K562 (cell line): Measurements from ENCODE around the gene DLAT. TPM values are rescaled to one million over a fixed set of nuclear protein-coding genes. Genes with fewer than 3 reads are reported as not detected.

Source experiments
- ATAC-seq: fragments of 200-7000 bp; cut with Tn5 transposase; 3 replicates; pipeline ENCODE4 v1.9.1; 2020; ENCODE audit warnings: moderate library complexity
- BruUV-seq: library from RNA; stranded (reverse); fragments of 400-500 nt; replicated peaks from 2 replicates; lab custom pipeline; 2021; lab: Mats Ljungman, UMichigan
- CTCF ChIA-PET: fragments of 300-600 bp; formaldehyde crosslinking; extraction: SDS; loops from one replicate; lab custom pipeline; 2021; ENCODE audit warnings: low intra/inter-chr PET ratio; lab: Yijun Ruan, JAX
- POLR2A ChIA-PET: fragments of 300-600, 350-650 bp; sonication (Branson Sonifier 250); formaldehyde crosslinking; extraction: SDS; loops from one replicate; lab custom pipeline; 2021; ENCODE audit warnings: antibody characterized with exemption, inconsistent platforms; lab: Yijun Ruan, JAX
- DNase-seq, 4 experiments: peaks; one replicate each; pipeline versions ENCODE4 v3.0.0 to v3.0.0-alpha.2; 2011 to 2018; ENCODE audit warnings: low spot score in 3 of 4, mixed read lengths in 3 of 4; ENCODE audit errors: extremely low read depth in 1 of 4
- FAIRE-seq: peaks from 2 replicates; lab custom pipeline; 2011; peaks lifted over from hg19 to GRCh38; lab: Jason Lieb, UNC
- H2AFZ ChIP-seq: 2 replicates; pipeline ENCODE4 v1.6.0; 2011; ENCODE audit warnings: low read depth, low read length, control low read depth, inconsistent platforms
- H3K27ac ChIP-seq: fragments of 200-600 bp; 3 replicates; pipeline ENCODE4 v1.8.0; 2011; ENCODE audit warnings: low read depth, mild to moderate bottlenecking, control low read depth, inconsistent platforms, low read length, moderate library complexity, mixed read lengths; ENCODE audit errors: extremely low read depth
- H3K27me3 ChIP-seq, 2 experiments: fragments of 300-600 bp in 1 of 2; 2 replicates in 1 of 2; 3 replicates in 1 of 2; pipeline versions ENCODE4 v1.6.0 to v1.8.0; 2011; ENCODE audit warnings: inconsistent platforms in 2 of 2, low read length in 2 of 2, mild to moderate bottlenecking in 1 of 2, mixed read lengths in 1 of 2, moderate library complexity in 1 of 2; ENCODE audit not compliant: control insufficient read depth in 2 of 2, insufficient read depth in 2 of 2
- H3K36me3 ChIP-seq: fragments of 300-600 bp; 3 replicates; pipeline ENCODE4 v1.8.0; 2011; ENCODE audit warnings: mild to moderate bottlenecking, low read length, inconsistent platforms; ENCODE audit not compliant: control insufficient read depth, insufficient read depth
- H3K4me1 ChIP-seq, 2 experiments: fragments of 200-600 bp in 1 of 2; replicated peaks in 1 of 2; 2 replicates in 1 of 2; 3 replicates in 1 of 2; pipeline versions ENCODE4 v1.5.1 to v1.8.0; 2011; ENCODE audit warnings: inconsistent platforms in 2 of 2, low read length in 2 of 2, mild to moderate bottlenecking in 1 of 2, mixed read lengths in 1 of 2, moderate library complexity in 1 of 2; ENCODE audit not compliant: control insufficient read depth in 2 of 2, insufficient read depth in 2 of 2
- H3K4me2 ChIP-seq: 2 replicates; pipeline ENCODE4 v1.6.1; 2011; ENCODE audit warnings: low read length, control low read depth, inconsistent platforms, mixed read lengths; ENCODE audit not compliant: insufficient read depth
- H3K4me3 ChIP-seq: fragments of 200-600 bp; sonication (generic), shearing (Covaris generic); 2 replicates; pipeline ENCODE4 v1.5.1; 2016; ENCODE audit warnings: control low read depth, inconsistent platforms
- H3K79me2 ChIP-seq: fragments of 200-600 bp; 3 replicates; pipeline ENCODE4 v1.8.0; 2011; ENCODE audit warnings: low read length, inconsistent platforms; ENCODE audit not compliant: control insufficient read depth, insufficient read depth
- H3K9ac ChIP-seq, 2 experiments: 2 replicates each; pipeline versions ENCODE4 v1.6.0 to v1.6.1; 2011; ENCODE audit warnings: low read depth in 2 of 2, low read length in 2 of 2, control low read depth in 1 of 2, inconsistent platforms in 1 of 2, mild to moderate bottlenecking in 1 of 2, mixed read lengths in 1 of 2; ENCODE audit not compliant: insufficient read depth in 1 of 2
- H3K9me1 ChIP-seq: one replicate; pipeline ENCODE4 v1.6.0; 2011; ENCODE audit warnings: inconsistent platforms, mild to moderate bottlenecking, low read length, moderate library complexity; ENCODE audit not compliant: control insufficient read depth, insufficient read depth
- H3K9me3 ChIP-seq: replicated peaks from 2 replicates; pipeline ENCODE4 v1.5.1; 2011; ENCODE audit warnings: low read depth, low read length, inconsistent platforms; ENCODE audit not compliant: control insufficient read depth, insufficient read depth
- H4K20me1 ChIP-seq: replicated peaks from 2 replicates; pipeline ENCODE4 v1.6.1; 2011; ENCODE audit warnings: low read length, inconsistent platforms, mixed read lengths; ENCODE audit not compliant: control insufficient read depth, insufficient read depth
- MGA ChIP-seq: fragments of 450-650 bp; IDR thresholded peaks from 2 replicates; pipeline ENCODE4 v1.6.1; 2016; ENCODE audit warnings: mild to moderate bottlenecking, moderate library complexity
- MITF ChIP-seq: IDR thresholded peaks from 2 replicates; pipeline ENCODE4 v1.6.1; 2014; ENCODE audit warnings: antibody characterized with exemption
- WGBS: fragments of 100-300 bp; shearing (Covaris generic); methylation state at CpG from one replicate; pipeline ENCODE4 v1.1.6; 2016; ENCODE audit warnings: low coverage, mixed read lengths; ENCODE audit not compliant: insufficient coverage; ENCODE audit errors: missing lambda C conversion rate; 5-methylcytosine and 5-hydroxymethylcytosine counted together
- in situ Hi-C: fragments of 300-500 bp; cut with MboI; formaldehyde crosslinking; loops from 4 replicates; pipeline ENCODE4 v1.15.0; 2018; ENCODE audit warnings: inconsistent platforms, mixed read lengths
- intact Hi-C: fragments of 100-400 bp; cut with micrococcal nuclease; formaldehyde crosslinking; loops from 2 replicates; pipeline ENCODE4 v1.14.2; 2022
- polyA plus RNA-seq, 8 experiments: library from polyadenylated mRNA; depleted of rRNA in 4 of 8; stranded (reverse) in 5 of 8; unstranded in 3 of 8; fragments of >200 nt; fragmentation: Nextera tagmentation in 2 of 8; fragmentation: Illumina TruSeq in 1 of 8; extraction: Ambion mirVana in 2 of 8; extraction: Trizol in 1 of 8; gene quantifications; 2 replicates each; pipeline versions ENCODE4 v1.2.1 to v1.2.3, GENCODE V29; 2011 to 2014; ENCODE audit warnings: inconsistent platforms in 1 of 8, missing spikeins in 1 of 8
- total RNA-seq, 7 experiments: library from RNA; depleted of rRNA in 6 of 7; stranded (reverse); fragments of >200 nt in 6 of 7; fragmentation: Illumina TruSeq in 2 of 7; extraction: Trizol in 2 of 7; gene quantifications; 2 replicates each; pipeline versions ENCODE4 v1.2.1 to v1.2.3, GENCODE V29; 2011 to 2021; ENCODE audit warnings: low replicate concordance in 1 of 7

The DLAT gene
- total and polyA plus RNA-seq, 9 of the 15 experiments (the other 6 are each of a cell fraction or from before 2014, with no cell fraction given) = 41.7 to 152 (median 105) TPM

DNA sequence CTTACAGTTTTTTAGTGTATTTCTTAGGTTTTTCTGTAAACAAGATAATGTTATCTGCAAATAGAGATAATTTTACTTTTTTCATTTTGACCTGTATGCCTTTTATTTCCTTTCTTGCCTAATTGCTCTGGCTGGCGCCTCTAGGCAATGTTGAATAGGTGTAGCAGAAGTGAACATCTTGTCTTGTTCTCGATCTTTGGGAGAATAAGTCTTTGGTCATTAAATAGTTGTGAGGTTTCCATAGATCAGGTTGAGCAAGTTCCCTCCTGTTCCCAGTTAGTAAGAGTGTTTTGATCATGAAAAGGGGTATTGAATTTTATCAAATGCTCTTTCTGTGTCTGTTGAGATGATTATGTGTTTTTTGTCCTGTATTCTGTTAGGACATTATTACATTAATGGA, 24.6 kb downstream of the DLAT start:
- no peaks in the 10 kb centered on the region for H3K9me1 ChIP-seq
- H3K4me1 ChIP-seq = peaks cover 0 to 3% of the 10 kb centered on the region in 2 experiments; a peak in 2 of 5 replicates
- no peaks in the 10 kb centered on the region for H4K20me1 ChIP-seq
- H3K9me3 ChIP-seq = no peaks in the 10 kb centered on the region
- no peak overlapping the region for H3K4me3 ChIP-seq
- peaks cover 37% of the 10 kb centered on the region for H3K79me2 ChIP-seq
- H3K9ac ChIP-seq = no peak overlapping the region
- H3K27me3 ChIP-seq = no peaks in the 10 kb centered on the region
- in situ Hi-C loops (no loop called here), intact Hi-C loops (no loop called here)
- CTCF ChIA-PET = interaction anchor here (0.7 kb wide), 1 partner anchor 25 kb away, joined by 4 read pairs; no protein-coding TSS in a partner anchor
- BruUV-seq = no TSS peak
- no peak overlapping the region for H2AFZ ChIP-seq
- no peak overlapping the region for H3K27ac ChIP-seq
- H3K36me3 ChIP-seq = peaks cover 89% of the 10 kb centered on the region
- DNase-seq (no peak), ATAC-seq (no peak), FAIRE-seq (no peak)
- WGBS = 48% methylated on average over 2 of the region's 2 CpGs
- H3K4me2 ChIP-seq = no peak overlapping the region
- POLR2A ChIA-PET = no interaction called here
- TF ChIP-seq MGA = no peak
- no peak for TF ChIP-seq MITF
